Measurements from ENCODE around the gene IFIH1.

Gene IFIH1

DNA sequence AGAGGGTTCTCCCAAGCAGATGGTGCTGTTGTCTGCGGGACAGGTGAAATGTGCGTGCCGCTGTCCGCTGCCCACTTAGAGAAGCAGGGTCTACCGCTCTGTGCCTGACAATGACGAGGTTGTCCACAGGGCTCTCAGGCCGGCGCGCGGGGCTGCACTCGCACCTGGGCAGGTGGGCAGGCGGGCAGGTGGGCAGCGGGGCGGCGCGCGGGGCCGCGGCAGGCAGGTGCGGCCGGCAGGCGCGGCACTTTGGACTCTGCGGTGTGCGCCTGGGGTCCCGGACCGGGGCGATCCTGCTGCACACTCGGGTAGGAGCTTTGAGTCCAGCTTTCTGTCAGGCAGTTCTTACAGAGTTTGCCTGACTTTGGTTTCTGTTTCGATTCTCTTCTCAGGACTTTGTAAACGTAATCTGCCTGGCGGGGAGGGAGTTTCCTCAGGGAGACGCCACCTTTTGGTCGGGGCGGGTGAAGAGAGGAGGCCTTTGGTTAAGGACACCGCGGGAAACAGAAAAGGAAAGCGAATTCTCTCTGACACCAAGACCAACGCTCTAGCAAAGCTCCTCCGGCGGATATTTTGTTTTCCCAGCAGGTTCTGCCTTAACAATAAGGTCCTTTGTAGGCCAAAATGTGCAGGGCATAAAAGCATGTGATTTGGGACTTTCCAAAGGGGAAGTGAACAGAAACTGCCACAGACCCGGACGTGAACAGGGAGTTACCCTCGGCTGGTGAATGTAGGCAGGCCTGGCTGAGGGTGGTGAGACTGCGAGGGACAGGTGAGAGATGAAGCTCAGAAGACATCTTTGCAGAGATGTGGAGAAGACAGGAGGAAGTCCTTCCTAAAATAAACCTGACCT lies at the start of gene IFIH1:
Gene IFIH1 (minus strand): TSS at position 357 of the 853 bp plus-strand sequence. CDS start 377 bp downstream, outside the sequence.
- DNase-seq (ENCODE audit: low spot score): peak; percentile 90

- no peak for DNase-seq (ENCODE audit: low spot score)
These were observed 46.9 kb upstream of the IFIH1 start for GRCh38 chr2:162365392-162365791.

DNA sequence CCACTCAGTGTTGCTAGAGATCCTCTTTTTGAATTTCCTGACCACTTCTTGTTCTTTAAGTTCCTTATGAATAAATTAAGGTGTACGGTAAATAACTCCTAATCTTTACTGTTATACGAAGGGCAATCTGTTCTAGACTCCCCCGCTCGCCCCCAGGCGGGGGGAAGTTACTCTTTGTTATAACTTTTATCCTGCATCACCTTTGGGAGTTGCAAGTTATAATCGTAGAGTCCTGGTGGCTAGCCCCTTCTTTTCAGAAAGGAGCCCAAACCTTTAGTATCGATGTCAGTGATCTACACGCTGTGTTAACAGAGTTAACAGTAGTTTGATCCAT lies 26.1 kb upstream of the IFIH1 start:
- peak; percentile 51 for DNase-seq (ENCODE audit: low spot score)

GRCh38 chr2:162343824-162344616 lies 25.5 kb upstream of the IFIH1 start, which contains the start of gene GCA:
Gene GCA (plus strand): TSS chr2:162344132. CDS start chr2:162344249, 117 bp downstream.
- peak; percentile 98 for DNase-seq (ENCODE audit: low spot score)

GRCh38 chr2:162343492-162343823 lies 25.0 kb upstream of the IFIH1 start:
- DNase-seq (ENCODE audit: low spot score): no peak

DNA sequence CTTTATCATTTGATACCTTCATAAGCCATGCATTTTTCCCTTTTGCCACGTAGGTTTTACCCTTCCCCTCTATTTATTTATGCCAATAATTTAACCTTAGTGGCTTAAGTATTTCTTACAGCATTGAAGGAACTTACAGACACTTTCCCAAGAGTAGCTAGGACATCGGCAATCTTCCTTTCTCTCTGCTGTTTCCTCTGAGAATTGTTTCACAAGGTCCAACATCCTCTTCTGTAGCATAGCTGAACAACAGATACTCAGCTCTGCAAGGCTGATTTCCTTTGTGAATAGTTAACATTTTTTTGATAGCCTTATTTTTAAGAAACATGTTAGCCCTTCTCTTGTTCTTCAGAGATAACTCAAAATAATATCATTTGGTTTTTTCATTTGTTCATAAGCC lies 24.4 kb upstream of the IFIH1 start:
- no peak for DNase-seq (ENCODE audit: low spot score)

GRCh38 chr2:162342321-162342720 lies 23.8 kb upstream of the IFIH1 start:
- no peak for DNase-seq (ENCODE audit: low spot score)

- DNase-seq (ENCODE audit: low spot score): no peak
These were observed 22.3 kb upstream of the IFIH1 start for GRCh38 chr2:162340822-162341221.

DNA sequence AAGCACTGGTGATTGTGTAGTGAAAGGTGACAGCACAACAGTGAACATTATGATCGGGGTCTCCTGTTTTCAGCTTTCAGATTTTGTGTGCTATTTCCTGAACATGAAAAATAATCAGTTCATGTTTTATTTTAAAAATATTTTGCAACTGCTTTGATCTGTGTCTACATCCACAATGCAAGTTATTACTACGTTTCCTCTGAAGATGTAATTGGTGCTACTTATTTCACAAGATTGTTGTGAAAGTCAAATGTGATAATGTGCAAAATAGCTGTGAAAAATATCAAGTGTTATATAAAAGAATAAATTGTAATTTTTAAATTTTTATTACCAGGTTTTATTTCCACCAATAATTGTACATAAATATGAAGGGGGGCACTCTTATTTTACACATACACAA lies 19.4 kb upstream of the IFIH1 start:
- DNase-seq (ENCODE audit: low spot score): no peak

GRCh38 chr2:162333968-162334367 lies 15.5 kb upstream of the IFIH1 start:
- DNase-seq (ENCODE audit: low spot score): peak; percentile 57

GRCh38 chr2:162330881-162331280 lies 12.4 kb upstream of the IFIH1 start:
- DNase-seq (ENCODE audit: low spot score): no peak

GRCh38 chr2:162328424-162329157 lies 10.1 kb upstream of the IFIH1 start:
- no peak for DNase-seq (ENCODE audit: low spot score)

DNA sequence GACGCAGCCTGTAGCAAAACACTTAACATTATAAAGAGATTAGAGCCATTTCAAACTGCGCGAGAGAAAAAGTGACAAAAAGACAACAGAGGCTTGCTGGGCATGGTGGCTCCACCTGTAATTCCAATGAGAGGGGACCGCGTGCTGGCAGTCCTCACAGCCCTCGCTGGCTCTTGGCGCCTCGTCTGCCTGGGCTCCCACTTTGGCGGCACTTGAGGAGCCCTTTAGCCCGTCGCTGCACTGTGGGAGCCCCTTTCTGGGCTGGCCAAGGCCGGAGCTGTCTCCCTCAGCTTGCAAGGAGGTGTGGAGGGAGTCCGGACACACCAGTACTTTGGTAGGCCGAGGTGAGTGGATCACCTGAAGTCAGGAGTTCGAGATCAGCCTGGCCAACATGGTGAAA lies 9.3 kb upstream of the IFIH1 start:
- no peak for DNase-seq (ENCODE audit: low spot score)

GRCh38 chr2:162327134-162327769 lies 8.8 kb upstream of the IFIH1 start:
- peak; percentile 16 for DNase-seq (ENCODE audit: low spot score)

GRCh38 chr2:162324953-162325352 lies 6.5 kb upstream of the IFIH1 start:
- no peak for DNase-seq (ENCODE audit: low spot score)

- DNase-seq (ENCODE audit: low spot score): no peak
These were observed 2.5 kb upstream of the IFIH1 start for GRCh38 chr2:162320864-162321517.

- DNase-seq (ENCODE audit: low spot score): peak; percentile 54
These were observed 590 bp downstream of the IFIH1 start for GRCh38 chr2:162317861-162318327.

GRCh38 chr2:162317058-162317742 lies 1.3 kb downstream of the IFIH1 start:
- peak; percentile 45 for DNase-seq (ENCODE audit: low spot score)

- DNase-seq (ENCODE audit: low spot score): no peak
These were observed 1.9 kb downstream of the IFIH1 start for GRCh38 chr2:162316590-162316989.

- DNase-seq (ENCODE audit: low spot score): peak; percentile 10
These were observed 2.5 kb downstream of the IFIH1 start for GRCh38 chr2:162315938-162316337.

DNA sequence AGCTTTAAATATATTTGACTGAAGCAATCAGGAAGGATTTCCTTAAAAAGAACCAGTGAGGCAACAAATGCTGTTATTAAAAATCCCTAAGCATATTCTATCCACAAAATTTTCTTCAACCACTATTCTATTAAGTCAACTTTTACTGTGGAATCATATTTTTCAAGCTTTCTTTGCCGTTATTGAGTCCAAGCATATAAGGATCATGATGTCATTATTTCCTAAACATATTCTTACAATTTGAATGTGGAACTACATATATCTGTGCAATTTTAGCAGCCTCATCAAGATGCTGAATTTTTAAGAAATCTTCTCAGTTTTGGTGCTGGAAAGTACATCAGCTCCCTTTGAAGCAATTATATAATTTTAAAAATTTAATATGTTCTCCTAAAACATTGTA lies 5.6 kb downstream of the IFIH1 start:
- DNase-seq (ENCODE audit: low spot score): no peak

All from NAMALWA (cell line).